ENCODE data around the gene PLBD2. TPM values are rescaled to one million over a fixed set of nuclear protein-coding genes. Genes with fewer than 3 reads are reported as not detected.
A peak's percentile ranks its signal among the peaks of the same experiment; 100 is the strongest.

Gene PLBD2
- total and polyA plus RNA-seq, 9 of the 15 experiments (the other 6 are each of a cell fraction or from before 2014, with no cell fraction given) = 2.4 to 37.4 (median 6.0) TPM

DNA sequence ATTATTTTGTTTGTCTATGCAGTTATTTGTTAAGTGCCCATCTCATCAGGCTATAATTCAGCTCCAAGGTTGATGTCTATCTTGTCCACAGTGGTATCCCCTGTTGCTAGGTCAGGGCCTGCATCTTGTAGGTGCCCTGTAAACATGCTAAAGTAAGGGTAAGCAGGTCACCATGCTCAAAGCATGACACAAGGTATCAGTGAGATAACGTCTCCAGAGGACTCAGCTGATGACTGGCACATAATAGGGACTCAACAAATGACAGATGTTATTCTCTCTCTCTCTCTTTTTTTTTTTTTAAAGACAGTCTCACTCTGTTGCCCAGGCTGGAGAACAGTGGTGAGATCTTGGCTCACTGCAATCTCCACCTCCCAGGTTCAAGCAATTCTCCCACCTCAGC, 66.1 kb downstream of the PLBD2 start:
- no TSS peak for BruUV-seq (replicated peaks)
- peaks cover 28% of the 10 kb centered on the region in 2 experiments for H3K4me1 ChIP-seq (replicated peaks in 1 of 2; ENCODE audit: control insufficient read depth in 2 of 2, insufficient read depth in 2 of 2, low read length in 2 of 2)
- no peaks in the 10 kb centered on the region for H4K20me1 ChIP-seq (replicated peaks; ENCODE audit: control insufficient read depth, insufficient read depth, low read length)
- FAIRE-seq (no peak), DNase-seq (ENCODE audit: extremely low read depth in 1 of 4, low spot score in 3 of 4) (no peak), ATAC-seq (no peak)
- H3K9me3 ChIP-seq (replicated peaks; ENCODE audit: control insufficient read depth, insufficient read depth, low read depth, low read length) = no peaks in the 10 kb centered on the region; the same call in 1 of the 2 replicates
- H2AFZ ChIP-seq (ENCODE audit: low read depth, low read length) = no peak overlapping the region
- no peak overlapping the region for H3K27ac ChIP-seq (ENCODE audit: extremely low read depth, low read depth, low read length)
- intact Hi-C loops (cut with micrococcal nuclease) = loop anchor here (2.0 kb wide), 1 partner anchor 228 kb away; no protein-coding TSS in a partner anchor
- H3K79me2 ChIP-seq (ENCODE audit: control insufficient read depth, insufficient read depth, low read length) = peaks cover 13% of the 10 kb centered on the region
- ChIA-PET POLR2A (interaction anchor here (1.3 kb wide), 1 partner anchor 114 kb away, joined by 3 read pairs; no protein-coding TSS in a partner anchor), CTCF (ENCODE audit: low intra/inter-chr PET ratio) (interaction anchor here (1.1 to 1.5 kb wide), 2 partner anchors 112 kb away, joined by 3 to 7 read pairs; no protein-coding TSS in a partner anchor)
- WGBS (ENCODE audit: insufficient coverage, low coverage, missing lambda C conversion rate) = 85% methylated on average over 1 of the region's 1 CpG
- in situ Hi-C loops (cut with MboI) = loop anchor here (25.0 kb wide), 1 partner anchor 237 kb away; the partner anchor contains the start of genes DDX54 and RITA1
- no peak overlapping the region for H3K4me2 ChIP-seq (ENCODE audit: insufficient read depth, low read length)
- no peaks in the 10 kb centered on the region for H3K27me3 ChIP-seq (ENCODE audit: control insufficient read depth in 2 of 2, insufficient read depth in 2 of 2, low read length in 2 of 2)
- H3K36me3 ChIP-seq (ENCODE audit: control insufficient read depth, insufficient read depth, low read length) = peaks cover 5% of the 10 kb centered on the region; the same call in 1 of the 3 replicates
- H3K4me3 ChIP-seq = no peak overlapping the region
- no peak overlapping the region for H3K9ac ChIP-seq (ENCODE audit: insufficient read depth in 1 of 2, low read depth in 2 of 2, low read length in 2 of 2)
- H3K9me1 ChIP-seq (ENCODE audit: control insufficient read depth, insufficient read depth, low read length) = no peaks in the 10 kb centered on the region
- TF ChIP-seq ZNF79 (CRISPR knock-in tag; IDR thresholded peaks at IDR 0.05; ENCODE audit: low read depth) (peak; percentile 87), CBFA2T3 (IDR thresholded peaks at IDR 0.05) (0 out of 2 replicates have a peak, but pooled peaks have one; percentile 16), CXXC5 (CRISPR knock-in tag; IDR thresholded peaks at IDR 0.05) (no peak), ZFP36 (IDR thresholded peaks at IDR 0.05; ENCODE audit: low read depth, low read length, partially characterized antibody) (no peak), ELF4 (CRISPR knock-in tag; IDR thresholded peaks at IDR 0.05) (no peak), RBM25 (IDR thresholded peaks at IDR 0.05; ENCODE audit: low read depth, low read length, severe bottlenecking) (peak; percentile 20), SMARCE1 (IDR thresholded peaks at IDR 0.05) (no peak), ZNF41 (CRISPR knock-in tag; conservative IDR thresholded peaks at IDR 0.05) (no peak), NR1H2 (CRISPR knock-in tag; IDR thresholded peaks at IDR 0.05) (no peak), CEBPG (CRISPR knock-in tag; IDR thresholded peaks at IDR 0.05) (no peak), CEBPG (tag; conservative IDR thresholded peaks at IDR 0.05 in 1 of 2, IDR thresholded peaks at IDR 0.05 in 1 of 2) (no peak), ZNF12 (CRISPR knock-in tag; IDR thresholded peaks at IDR 0.05) (no peak)
- TF ChIP-seq, protein P1, sequence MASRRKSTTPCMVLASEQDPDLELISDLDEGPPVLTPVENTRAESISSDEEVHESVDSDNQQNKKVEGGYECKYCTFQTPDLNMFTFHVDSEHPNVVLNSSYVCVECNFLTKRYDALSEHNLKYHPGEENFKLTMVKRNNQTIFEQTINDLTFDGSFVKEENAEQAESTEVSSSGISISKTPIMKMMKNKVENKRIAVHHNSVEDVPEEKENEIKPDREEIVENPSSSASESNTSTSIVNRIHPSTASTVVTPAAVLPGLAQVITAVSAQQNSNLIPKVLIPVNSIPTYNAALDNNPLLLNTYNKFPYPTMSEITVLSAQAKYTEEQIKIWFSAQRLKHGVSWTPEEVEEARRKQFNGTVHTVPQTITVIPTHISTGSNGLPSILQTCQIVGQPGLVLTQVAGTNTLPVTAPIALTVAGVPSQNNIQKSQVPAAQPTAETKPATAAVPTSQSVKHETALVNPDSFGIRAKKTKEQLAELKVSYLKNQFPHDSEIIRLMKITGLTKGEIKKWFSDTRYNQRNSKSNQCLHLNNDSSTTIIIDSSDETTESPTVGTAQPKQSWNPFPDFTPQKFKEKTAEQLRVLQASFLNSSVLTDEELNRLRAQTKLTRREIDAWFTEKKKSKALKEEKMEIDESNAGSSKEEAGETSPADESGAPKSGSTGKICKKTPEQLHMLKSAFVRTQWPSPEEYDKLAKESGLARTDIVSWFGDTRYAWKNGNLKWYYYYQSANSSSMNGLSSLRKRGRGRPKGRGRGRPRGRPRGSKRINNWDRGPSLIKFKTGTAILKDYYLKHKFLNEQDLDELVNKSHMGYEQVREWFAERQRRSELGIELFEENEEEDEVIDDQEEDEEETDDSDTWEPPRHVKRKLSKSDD (conservative IDR thresholded peaks at IDR 0.05; ENCODE audit: low read length) = no peak
- TF ChIP-seq, protein P2, sequence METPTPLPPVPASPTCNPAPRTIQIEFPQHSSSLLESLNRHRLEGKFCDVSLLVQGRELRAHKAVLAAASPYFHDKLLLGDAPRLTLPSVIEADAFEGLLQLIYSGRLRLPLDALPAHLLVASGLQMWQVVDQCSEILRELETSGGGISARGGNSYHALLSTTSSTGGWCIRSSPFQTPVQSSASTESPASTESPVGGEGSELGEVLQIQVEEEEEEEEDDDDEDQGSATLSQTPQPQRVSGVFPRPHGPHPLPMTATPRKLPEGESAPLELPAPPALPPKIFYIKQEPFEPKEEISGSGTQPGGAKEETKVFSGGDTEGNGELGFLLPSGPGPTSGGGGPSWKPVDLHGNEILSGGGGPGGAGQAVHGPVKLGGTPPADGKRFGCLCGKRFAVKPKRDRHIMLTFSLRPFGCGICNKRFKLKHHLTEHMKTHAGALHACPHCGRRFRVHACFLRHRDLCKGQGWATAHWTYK (CRISPR knock-in tag; IDR thresholded peaks at IDR 0.05) = no peak
- TF ChIP-seq, protein P3, sequence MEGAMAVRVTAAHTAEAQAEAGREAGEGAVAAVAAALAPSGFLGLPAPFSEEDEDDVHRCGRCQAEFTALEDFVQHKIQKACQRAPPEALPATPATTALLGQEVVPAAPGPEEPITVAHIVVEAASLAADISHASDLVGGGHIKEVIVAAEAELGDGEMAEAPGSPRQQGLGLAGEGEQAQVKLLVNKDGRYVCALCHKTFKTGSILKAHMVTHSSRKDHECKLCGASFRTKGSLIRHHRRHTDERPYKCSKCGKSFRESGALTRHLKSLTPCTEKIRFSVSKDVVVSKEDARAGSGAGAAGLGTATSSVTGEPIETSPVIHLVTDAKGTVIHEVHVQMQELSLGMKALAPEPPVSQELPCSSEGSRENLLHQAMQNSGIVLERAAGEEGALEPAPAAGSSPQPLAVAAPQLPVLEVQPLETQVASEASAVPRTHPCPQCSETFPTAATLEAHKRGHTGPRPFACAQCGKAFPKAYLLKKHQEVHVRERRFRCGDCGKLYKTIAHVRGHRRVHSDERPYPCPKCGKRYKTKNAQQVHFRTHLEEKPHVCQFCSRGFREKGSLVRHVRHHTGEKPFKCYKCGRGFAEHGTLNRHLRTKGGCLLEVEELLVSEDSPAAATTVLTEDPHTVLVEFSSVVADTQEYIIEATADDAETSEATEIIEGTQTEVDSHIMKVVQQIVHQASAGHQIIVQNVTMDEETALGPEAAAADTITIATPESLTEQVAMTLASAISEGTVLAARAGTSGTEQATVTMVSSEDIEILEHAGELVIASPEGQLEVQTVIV (CRISPR knock-in tag; IDR thresholded peaks at IDR 0.05; ENCODE audit: borderline replicate concordance) = no peak
- TF ChIP-seq, protein P4, sequence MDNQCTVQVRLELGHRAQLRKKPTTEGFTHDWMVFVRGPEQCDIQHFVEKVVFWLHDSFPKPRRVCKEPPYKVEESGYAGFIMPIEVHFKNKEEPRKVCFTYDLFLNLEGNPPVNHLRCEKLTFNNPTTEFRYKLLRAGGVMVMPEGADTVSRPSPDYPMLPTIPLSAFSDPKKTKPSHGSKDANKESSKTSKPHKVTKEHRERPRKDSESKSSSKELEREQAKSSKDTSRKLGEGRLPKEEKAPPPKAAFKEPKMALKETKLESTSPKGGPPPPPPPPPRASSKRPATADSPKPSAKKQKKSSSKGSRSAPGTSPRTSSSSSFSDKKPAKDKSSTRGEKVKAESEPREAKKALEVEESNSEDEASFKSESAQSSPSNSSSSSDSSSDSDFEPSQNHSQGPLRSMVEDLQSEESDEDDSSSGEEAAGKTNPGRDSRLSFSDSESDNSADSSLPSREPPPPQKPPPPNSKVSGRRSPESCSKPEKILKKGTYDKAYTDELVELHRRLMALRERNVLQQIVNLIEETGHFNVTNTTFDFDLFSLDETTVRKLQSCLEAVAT (IDR thresholded peaks at IDR 0.05) = no peak

Measured in K562 (cell line).